Stimulated activated effector memory CD8-positive, alpha-beta T cell treated with anti-CD3 and anti-CD28 coated beads, Interleukin-12 subunit alpha, Interleukin-12 subunit beta, amount 100 ng/mL, for 72 hours (primary cell): ENCODE data around the gene ZBTB8A.

Experiments
- ATAC-seq: fragments of 150-1000 bp; cut with Tn5 transposase; 2 replicates; pipeline ENCODE4 v1.10.0; 2021
- DNase-seq, 2 donors: peaks; one replicate each; pipeline ENCODE4 v3.0.0; 2021 to 2022; ENCODE audit warnings: low spot score in 2 of 2
- H3K27ac Mint-ChIP-seq: one replicate; pipeline ENCODE4 v1.8.0; 2022; ENCODE audit warnings: mild to moderate bottlenecking, mixed read lengths
- H3K36me3 Mint-ChIP-seq: one replicate; pipeline ENCODE4 v1.8.0; 2022; ENCODE audit warnings: mild to moderate bottlenecking, mixed read lengths
- H3K4me1 Mint-ChIP-seq: one replicate; pipeline ENCODE4 v1.8.0; 2022; ENCODE audit warnings: mixed read lengths
- H3K4me3 Mint-ChIP-seq: one replicate; pipeline ENCODE4 v1.8.0; 2022; ENCODE audit warnings: mild to moderate bottlenecking, mixed read lengths
- H3K9me3 Mint-ChIP-seq: one replicate; pipeline ENCODE4 v1.8.0; 2022; ENCODE audit warnings: mixed read lengths

The ZBTB8A gene

GRCh38 chr1:32651461-32652073, 112.3 kb downstream of the ZBTB8A start:
- Mint-ChIP-seq H3K4me3 (peak overlapping the region; percentile 80), H3K36me3 (peaks cover 92% of the 10 kb centered on the region), H3K4me1 (peaks cover 52% of the 10 kb centered on the region), H3K27ac (peak overlapping the region; percentile 98), H3K9me3 (no peaks in the 10 kb centered on the region)
- ATAC-seq (peak; percentile 9), DNase-seq (no peak)

GRCh38 chr1:32652244-32652962, 113.2 kb downstream of the ZBTB8A start:
- Mint-ChIP-seq H3K36me3 (peaks cover 92% of the 10 kb centered on the region), H3K4me1 (peaks cover 54% of the 10 kb centered on the region), H3K4me3 (peak overlapping the region; percentile 80), H3K27ac (peak overlapping the region; percentile 98), H3K9me3 (no peaks in the 10 kb centered on the region)
- DNase-seq (no peak), ATAC-seq (no peak)
